Peyer's patch (tissue), 4 donors: ENCODE data around the gene KLHL36. TPM values are rescaled to one million over a fixed set of nuclear protein-coding genes. Genes with fewer than 3 reads are reported as not detected.

ENCODE experiments used
- DNase-seq, 3 donors: peaks; one replicate each; pipeline ENCODE4 v3.0.0-alpha.2; 2017 to 2019
- H3K27ac ChIP-seq, 4 donors: fragments of 200-600 bp; sonication (generic); one replicate each; pipeline ENCODE4 v1.5.1; 2016 to 2019
- H3K27me3 ChIP-seq, 2 donors: fragments of 200-600 bp; sonication (generic); one replicate each; pipeline ENCODE4 v1.5.1; 2019
- H3K36me3 ChIP-seq, 3 donors: fragments of 200-600 bp; sonication (generic); one replicate each; pipeline ENCODE4 v1.5.1; 2016 to 2019
- H3K4me1 ChIP-seq, 4 donors: fragments of 200-600 bp; sonication (generic); one replicate each; pipeline ENCODE4 v1.5.1; 2016 to 2019
- H3K4me3 ChIP-seq, 4 donors: fragments of 200-600 bp; sonication (generic); 1 replicate in 3 of 4; 2 replicates in 1 of 4; pipeline ENCODE4 v1.5.1; 2016 to 2019; ENCODE audit warnings: mild to moderate bottlenecking in 1 of 4
- H3K9me3 ChIP-seq, 4 donors: fragments of 200-600 bp; sonication (generic); one replicate each; pipeline ENCODE4 v1.5.1; 2016 to 2019; ENCODE audit warnings: mild to moderate bottlenecking in 1 of 4
- POLR2A ChIP-seq, 2 donors: fragments of 450-650 bp; IDR thresholded peaks; one replicate each; pipeline ENCODE4 v1.5.1; 2017; ENCODE audit warnings: antibody characterized with exemption in 2 of 2, mild to moderate bottlenecking in 2 of 2, moderate library complexity in 2 of 2
- total RNA-seq, 4 donors: library from RNA; depleted of rRNA; stranded (reverse); fragments of >200 nt; gene quantifications; one replicate each; pipeline ENCODE4 v1.1.0, GENCODE V29; 2016
- TF ChIP-seq, protein P1 (sequence below), 6 experiments: fragments of 450-650 bp in 4 of 6; fragments of 200-600 bp in 2 of 6; sonication (generic) in 1 of 6; IDR thresholded peaks; one replicate each; pipeline ENCODE4 v1.5.1; 2017 to 2019; ENCODE audit warnings: antibody characterized with exemption in 6 of 6, mild to moderate bottlenecking in 3 of 6, moderate library complexity in 1 of 6

Gene KLHL36
- total RNA-seq, 4 donors from 2014 or later: 57.8 to 81.4 (median 74.4) TPM

DNA sequence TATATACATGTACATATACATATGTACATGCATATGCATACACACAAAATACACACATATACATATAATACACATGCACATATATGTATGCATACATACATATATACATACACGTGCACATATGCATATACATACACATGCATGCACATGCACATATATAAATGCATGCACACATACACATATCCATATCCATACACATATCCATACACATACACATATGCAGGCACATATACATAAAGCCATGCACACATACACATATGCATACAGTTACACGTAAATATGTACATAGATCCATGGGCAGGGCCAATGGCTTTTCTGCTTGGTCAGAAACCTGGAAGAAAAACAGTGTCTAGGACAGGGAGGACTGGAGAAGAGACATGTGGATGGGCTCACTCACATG lies 27.6 kb downstream of the KLHL36 start:
- no peak overlapping the region for H3K27ac ChIP-seq

DNA sequence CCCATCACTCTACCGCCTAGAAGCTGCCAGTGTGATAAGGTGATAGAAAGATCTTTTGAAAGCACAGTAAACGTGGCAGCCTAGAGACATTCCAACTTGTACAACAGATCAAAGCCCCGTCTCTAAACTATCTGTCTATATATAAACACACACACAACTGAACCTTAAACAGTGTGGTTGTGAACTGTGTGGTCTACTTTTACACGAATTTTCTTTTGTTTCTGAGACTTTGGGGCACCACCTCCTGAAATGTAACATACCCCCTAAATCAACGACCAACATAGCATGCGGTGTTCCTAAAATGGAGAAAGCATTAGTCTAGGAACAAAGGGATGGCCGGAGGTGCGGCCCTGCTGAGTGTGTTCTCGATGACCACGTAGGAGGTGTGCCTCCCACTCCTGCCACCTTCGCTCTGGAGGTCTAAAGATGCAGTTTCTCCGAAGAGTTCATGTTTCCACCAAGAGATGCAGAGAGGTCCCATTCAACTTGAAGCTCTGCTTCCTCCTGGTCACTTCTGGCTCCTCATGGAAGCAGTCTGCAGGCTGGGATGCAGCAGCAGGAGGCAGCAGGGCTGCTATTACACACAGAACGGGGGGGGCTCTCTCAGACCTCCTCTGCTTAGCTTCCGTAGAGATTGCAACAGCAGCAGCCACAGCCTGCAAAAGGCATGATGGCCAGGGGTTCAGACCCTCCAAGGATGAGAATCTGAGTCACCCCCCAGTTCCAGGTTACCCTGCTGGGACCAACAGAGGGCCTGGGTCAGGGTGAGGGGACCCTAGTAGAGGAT lies 28.9 kb downstream of the KLHL36 start:
- Histone ChIP-seq H3K36me3 (no peaks in the 10 kb centered on the region), H3K27ac (no peak overlapping the region), H3K27me3 (no peaks in the 10 kb centered on the region), H3K4me1 (no peaks in the 10 kb centered on the region), H3K4me3 (no peak overlapping the region), H3K9me3 (no peaks in the 10 kb centered on the region)
- TF ChIP-seq, protein P1, sequence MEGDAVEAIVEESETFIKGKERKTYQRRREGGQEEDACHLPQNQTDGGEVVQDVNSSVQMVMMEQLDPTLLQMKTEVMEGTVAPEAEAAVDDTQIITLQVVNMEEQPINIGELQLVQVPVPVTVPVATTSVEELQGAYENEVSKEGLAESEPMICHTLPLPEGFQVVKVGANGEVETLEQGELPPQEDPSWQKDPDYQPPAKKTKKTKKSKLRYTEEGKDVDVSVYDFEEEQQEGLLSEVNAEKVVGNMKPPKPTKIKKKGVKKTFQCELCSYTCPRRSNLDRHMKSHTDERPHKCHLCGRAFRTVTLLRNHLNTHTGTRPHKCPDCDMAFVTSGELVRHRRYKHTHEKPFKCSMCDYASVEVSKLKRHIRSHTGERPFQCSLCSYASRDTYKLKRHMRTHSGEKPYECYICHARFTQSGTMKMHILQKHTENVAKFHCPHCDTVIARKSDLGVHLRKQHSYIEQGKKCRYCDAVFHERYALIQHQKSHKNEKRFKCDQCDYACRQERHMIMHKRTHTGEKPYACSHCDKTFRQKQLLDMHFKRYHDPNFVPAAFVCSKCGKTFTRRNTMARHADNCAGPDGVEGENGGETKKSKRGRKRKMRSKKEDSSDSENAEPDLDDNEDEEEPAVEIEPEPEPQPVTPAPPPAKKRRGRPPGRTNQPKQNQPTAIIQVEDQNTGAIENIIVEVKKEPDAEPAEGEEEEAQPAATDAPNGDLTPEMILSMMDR (IDR thresholded peaks at IDR 0.05): no peak
- TF ChIP-seq POLR2A (IDR thresholded peaks at IDR 0.05): no peak
- no peak for DNase-seq

More for the DNA sequence above, 27.6 kb downstream of the KLHL36 start:
- H3K36me3 ChIP-seq: no peaks in the 10 kb centered on the region
- H3K27me3 ChIP-seq: no peaks in the 10 kb centered on the region
- TF ChIP-seq, protein P1 (IDR thresholded peaks at IDR 0.05): no peak
- no peak for TF ChIP-seq POLR2A (IDR thresholded peaks at IDR 0.05)
- no peaks in the 10 kb centered on the region for H3K4me1 ChIP-seq
- no peak for DNase-seq
- no peaks in the 10 kb centered on the region for H3K9me3 ChIP-seq
- H3K4me3 ChIP-seq: no peak overlapping the region

DNA sequence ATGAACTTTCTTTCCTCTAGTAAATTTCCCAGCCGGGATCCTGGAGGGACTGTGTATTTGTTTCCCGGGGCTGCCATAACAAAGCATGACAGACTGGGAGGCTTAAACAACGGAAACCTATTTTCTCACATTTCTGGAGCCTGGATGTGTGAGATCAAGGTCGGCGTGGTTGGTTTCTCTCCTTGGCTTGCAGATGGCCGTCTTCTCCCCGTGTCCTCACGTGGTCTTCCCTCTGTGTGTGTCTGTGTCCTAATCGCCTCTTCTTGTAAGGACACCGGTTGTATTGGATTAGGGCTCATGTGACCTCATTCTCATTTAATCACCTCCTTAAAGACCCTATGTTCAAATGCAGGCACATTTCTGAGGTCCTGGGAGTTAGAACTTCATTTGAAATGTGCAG lies 29.5 kb downstream of the KLHL36 start:
- Histone ChIP-seq H3K9me3 (no peaks in the 10 kb centered on the region), H3K4me3 (no peak overlapping the region), H3K27ac (no peak overlapping the region), H3K4me1 (no peaks in the 10 kb centered on the region), H3K36me3 (no peaks in the 10 kb centered on the region), H3K27me3 (no peaks in the 10 kb centered on the region)
- TF ChIP-seq, protein P1 (IDR thresholded peaks at IDR 0.05): no peak
- TF ChIP-seq POLR2A (IDR thresholded peaks at IDR 0.05): no peak
- DNase-seq: no peak

DNA sequence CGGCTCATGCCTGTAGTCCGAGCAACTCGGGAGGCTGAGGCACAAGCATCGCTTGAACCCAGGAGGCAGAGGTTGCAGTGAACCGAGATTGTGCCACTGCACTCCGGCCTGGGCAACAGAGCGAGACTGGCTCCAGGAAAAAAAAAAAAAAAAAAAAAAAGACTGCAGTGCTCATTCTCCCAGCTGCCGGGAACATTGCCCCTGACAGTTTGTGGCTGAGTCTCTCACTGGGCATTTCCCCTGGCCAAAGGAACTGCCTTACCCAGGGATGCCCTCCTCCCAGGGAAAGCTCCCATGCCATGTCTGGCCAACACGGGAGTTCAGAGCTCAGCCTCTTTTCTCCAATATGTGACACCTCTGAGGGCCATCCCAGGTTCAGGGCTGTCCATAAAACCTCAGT lies 30.2 kb downstream of the KLHL36 start:
- H3K27me3 ChIP-seq: no peaks in the 10 kb centered on the region
- TF ChIP-seq, protein P1 (IDR thresholded peaks at IDR 0.05): no peak
- no peak for TF ChIP-seq POLR2A (IDR thresholded peaks at IDR 0.05)
- H3K4me3 ChIP-seq: no peak overlapping the region
- no peaks in the 10 kb centered on the region for H3K36me3 ChIP-seq
- DNase-seq: no peak
- no peaks in the 10 kb centered on the region for H3K9me3 ChIP-seq
- no peaks in the 10 kb centered on the region for H3K4me1 ChIP-seq
- H3K27ac ChIP-seq: no peak overlapping the region

DNA sequence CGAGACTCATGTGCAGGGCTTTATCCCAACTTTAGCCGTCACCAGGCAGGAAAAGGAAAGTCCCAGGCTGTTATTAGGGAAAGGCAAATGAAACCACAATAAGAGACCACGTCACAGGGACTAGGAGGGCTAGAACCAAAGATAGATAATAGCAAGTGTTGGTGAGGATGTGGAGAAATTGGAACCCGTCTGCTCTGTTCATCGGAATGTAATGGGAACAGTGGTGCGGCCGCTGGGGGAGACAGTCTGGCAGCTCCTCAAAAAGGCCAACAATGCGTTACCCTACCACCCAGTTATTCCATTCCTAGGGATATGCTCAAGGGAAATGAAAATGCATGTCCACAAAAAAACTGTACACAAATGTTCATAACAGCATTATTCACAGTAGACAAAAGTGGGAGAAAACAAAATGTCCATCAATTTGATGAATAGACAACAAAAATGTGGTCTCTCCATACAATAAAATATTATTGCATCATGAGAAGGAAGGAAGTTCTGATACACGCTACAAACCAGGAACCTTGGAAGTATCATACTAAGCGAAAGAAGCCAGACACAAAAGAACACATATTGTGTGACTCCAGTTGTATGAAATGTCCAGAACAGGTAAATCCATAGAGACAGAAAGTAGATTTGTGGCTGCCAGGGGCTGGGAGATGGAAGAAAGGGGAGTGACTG lies 32.0 kb downstream of the KLHL36 start:
- Histone ChIP-seq H3K27ac (no peak overlapping the region), H3K36me3 (no peaks in the 10 kb centered on the region), H3K27me3 (no peaks in the 10 kb centered on the region), H3K4me3 (no peak overlapping the region), H3K4me1 (no peaks in the 10 kb centered on the region), H3K9me3 (no peaks in the 10 kb centered on the region)
- TF ChIP-seq POLR2A (IDR thresholded peaks at IDR 0.05): no peak
- TF ChIP-seq, protein P1 (IDR thresholded peaks at IDR 0.05): no peak
- no peak for DNase-seq
